ENCODE results near the gene NAA80. TPM values are rescaled to one million over a fixed set of nuclear protein-coding genes. Genes with fewer than 3 reads are reported as not detected.
A peak's percentile ranks its signal among the peaks of the same experiment; 100 is the strongest.

Gene NAA80
- total and polyA plus RNA-seq, 4 donors = 4.8 to 16.6 (median 12.1) TPM

- no peaks in the 10 kb centered on the region for H3K27me3 ChIP-seq (ENCODE audit: control insufficient read depth in 3 of 3, insufficient read depth in 3 of 3, low read length in 2 of 3)
- H3K9ac ChIP-seq (ENCODE audit: insufficient read depth in 1 of 2, low read length in 2 of 2) = no peak overlapping the region
- DNase-seq (no peak), ATAC-seq (ENCODE audit: insufficient read depth, low FRiP score) (no peak)
- WGBS, 2 donors = 87 to 93% methylated on average over 20 of the region's 20 CpGs
- H3K36me3 ChIP-seq (ENCODE audit: control insufficient read depth in 4 of 4, insufficient read depth in 4 of 4, low read length in 4 of 4) = peaks cover 19 to 59% (median 34%) of the 10 kb centered on the region in 4 donors
- H3K9me3 ChIP-seq (ENCODE audit: control insufficient read depth in 4 of 4, insufficient read depth in 3 of 4, low read length in 3 of 4) = peaks cover 0 to 4% (median 0%) of the 10 kb centered on the region in 4 donors
- H3K4me3 ChIP-seq = no peak overlapping the region
- H3K4me1 ChIP-seq (ENCODE audit: control insufficient read depth in 5 of 5, insufficient read depth in 5 of 5, low read length in 5 of 5) = peaks cover 0 to 34% (median 9%) of the 10 kb centered on the region in 5 donors
- TF ChIP-seq, protein P1, sequence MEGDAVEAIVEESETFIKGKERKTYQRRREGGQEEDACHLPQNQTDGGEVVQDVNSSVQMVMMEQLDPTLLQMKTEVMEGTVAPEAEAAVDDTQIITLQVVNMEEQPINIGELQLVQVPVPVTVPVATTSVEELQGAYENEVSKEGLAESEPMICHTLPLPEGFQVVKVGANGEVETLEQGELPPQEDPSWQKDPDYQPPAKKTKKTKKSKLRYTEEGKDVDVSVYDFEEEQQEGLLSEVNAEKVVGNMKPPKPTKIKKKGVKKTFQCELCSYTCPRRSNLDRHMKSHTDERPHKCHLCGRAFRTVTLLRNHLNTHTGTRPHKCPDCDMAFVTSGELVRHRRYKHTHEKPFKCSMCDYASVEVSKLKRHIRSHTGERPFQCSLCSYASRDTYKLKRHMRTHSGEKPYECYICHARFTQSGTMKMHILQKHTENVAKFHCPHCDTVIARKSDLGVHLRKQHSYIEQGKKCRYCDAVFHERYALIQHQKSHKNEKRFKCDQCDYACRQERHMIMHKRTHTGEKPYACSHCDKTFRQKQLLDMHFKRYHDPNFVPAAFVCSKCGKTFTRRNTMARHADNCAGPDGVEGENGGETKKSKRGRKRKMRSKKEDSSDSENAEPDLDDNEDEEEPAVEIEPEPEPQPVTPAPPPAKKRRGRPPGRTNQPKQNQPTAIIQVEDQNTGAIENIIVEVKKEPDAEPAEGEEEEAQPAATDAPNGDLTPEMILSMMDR (IDR thresholded peaks at IDR 0.05; ENCODE audit: control extremely low read depth, extremely low read depth) = no peak
- peak overlapping the region in 1 of 2 donors; percentile 82 for H3K27ac ChIP-seq (ENCODE audit: low read depth in 1 of 2, low read length in 1 of 2)
Measured at GRCh38 chr3:50256978-50257890, 42.0 kb downstream of the NAA80 start.

DNA sequence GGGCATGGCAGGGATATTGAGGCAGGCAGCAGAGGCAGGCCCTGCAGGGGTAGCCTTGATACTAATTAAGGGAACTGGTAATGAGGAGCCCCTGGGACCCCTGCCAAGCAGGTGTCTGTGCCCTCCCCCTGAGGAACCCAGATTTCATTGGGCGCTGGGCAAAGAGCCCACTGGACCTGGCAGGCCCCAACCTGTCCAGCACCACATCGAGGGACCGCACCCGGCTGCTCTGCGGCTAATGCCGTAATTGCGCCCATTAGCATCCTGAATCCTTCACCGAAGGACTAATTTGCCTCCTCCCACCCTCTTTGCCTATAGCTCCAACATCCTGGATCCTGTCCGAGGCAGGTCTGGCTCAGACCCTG, 44.0 kb downstream of the NAA80 start:
- peaks cover 0 to 43% (median 0%) of the 10 kb centered on the region in 5 donors for H3K4me1 ChIP-seq (ENCODE audit: control insufficient read depth in 5 of 5, insufficient read depth in 5 of 5, low read length in 5 of 5)
- 74 to 90% methylated on average over 9 of the region's 9 CpGs for WGBS, 2 donors
- TF ChIP-seq, protein P1 (IDR thresholded peaks at IDR 0.05; ENCODE audit: control extremely low read depth, extremely low read depth) = no peak
- H3K27me3 ChIP-seq (ENCODE audit: control insufficient read depth in 3 of 3, insufficient read depth in 3 of 3, low read length in 2 of 3) = no peaks in the 10 kb centered on the region
- H3K36me3 ChIP-seq (ENCODE audit: control insufficient read depth in 4 of 4, insufficient read depth in 4 of 4, low read length in 4 of 4) = peaks cover 19 to 72% (median 38%) of the 10 kb centered on the region in 4 donors
- peak overlapping the region; percentile 80 to 93 for H3K27ac ChIP-seq (ENCODE audit: low read depth in 1 of 2, low read length in 1 of 2)
- peaks cover 0 to 4% (median 0%) of the 10 kb centered on the region in 4 donors for H3K9me3 ChIP-seq (ENCODE audit: control insufficient read depth in 4 of 4, insufficient read depth in 3 of 4, low read length in 3 of 4)
- DNase-seq (no peak), ATAC-seq (ENCODE audit: insufficient read depth, low FRiP score) (no peak)
- H3K9ac ChIP-seq (ENCODE audit: insufficient read depth in 1 of 2, low read length in 2 of 2) = no peak overlapping the region
- H3K4me3 ChIP-seq = no peak overlapping the region

- peak overlapping the region; percentile 80 to 93 for H3K27ac ChIP-seq (ENCODE audit: low read depth in 1 of 2, low read length in 1 of 2)
- TF ChIP-seq, protein P1 (IDR thresholded peaks at IDR 0.05; ENCODE audit: control extremely low read depth, extremely low read depth) = no peak
- H3K36me3 ChIP-seq (ENCODE audit: control insufficient read depth in 4 of 4, insufficient read depth in 4 of 4, low read length in 4 of 4) = peaks cover 19 to 72% (median 40%) of the 10 kb centered on the region in 4 donors
- ATAC-seq (ENCODE audit: insufficient read depth, low FRiP score) (peak; percentile 33), DNase-seq (peak in 1 of 3 donors; percentile 46)
- H3K4me1 ChIP-seq (ENCODE audit: control insufficient read depth in 5 of 5, insufficient read depth in 5 of 5, low read length in 5 of 5) = peaks cover 0 to 46% (median 4%) of the 10 kb centered on the region in 5 donors
- no peak overlapping the region for H3K4me3 ChIP-seq
- 64 to 71% methylated on average over 6 to 8 of the region's 8 CpGs for WGBS, 2 donors
- no peaks in the 10 kb centered on the region for H3K27me3 ChIP-seq (ENCODE audit: control insufficient read depth in 3 of 3, insufficient read depth in 3 of 3, low read length in 2 of 3)
- H3K9ac ChIP-seq (ENCODE audit: insufficient read depth in 1 of 2, low read length in 2 of 2) = no peak overlapping the region
- H3K9me3 ChIP-seq (ENCODE audit: control insufficient read depth in 4 of 4, insufficient read depth in 3 of 4, low read length in 3 of 4) = peaks cover 0 to 4% (median 0%) of the 10 kb centered on the region in 4 donors
Measured at GRCh38 chr3:50254577-50255250, 44.5 kb downstream of the NAA80 start.
